T-cell (primary cell): ENCODE data around the gene SSC5D. TPM values are rescaled to one million over a fixed set of nuclear protein-coding genes. Genes with fewer than 3 reads are reported as not detected.

ENCODE experiments used
- ATAC-seq, 4 experiments: fragments of 200-7000 bp in 3 of 4; fragments of 150-1000 bp in 1 of 4; cut with Tn5 transposase; replicated peaks in 1 of 4; 1 replicate in 3 of 4; 2 replicates in 1 of 4; pipeline ENCODE4 v1.10.0; 2021; ENCODE audit warnings: moderate library complexity in 3 of 4, mild to moderate bottlenecking in 2 of 4, moderate number of reproducible peaks in 1 of 4
- CTCF ChIA-PET, 2 donors: fragments of 300-600 bp; sonication (Branson Sonifier 250); formaldehyde crosslinking; loops; one replicate each; lab custom pipeline; 2022; ENCODE audit warnings: antibody characterized with exemption in 2 of 2; lab: Charles Lee
- POLR2A ChIA-PET, 2 donors: fragments of 300-600 bp; sonication (Branson Sonifier 250); formaldehyde crosslinking; loops; one replicate each; lab custom pipeline; 2022; ENCODE audit warnings: antibody characterized with exemption in 2 of 2; lab: Charles Lee
- DNase-seq, 35 experiments: peaks; one replicate each; pipeline versions ENCODE4 v3.0.0 to v3.0.0-alpha.2; 2013 to 2023
- H3K27ac ChIP-seq: one replicate; pipeline ENCODE4 v1.5.1; 2013; ENCODE audit warnings: low read length
- H3K27me3 ChIP-seq, 2 experiments: replicated peaks in 1 of 2; 1 replicate in 1 of 2; 2 replicates in 1 of 2; pipeline versions ENCODE4 v1.6.1 to v1.7.0; 2013; ENCODE audit warnings: low read length in 1 of 2, mixed read lengths in 1 of 2; ENCODE audit not compliant: control insufficient read depth in 2 of 2, insufficient read depth in 2 of 2; ENCODE audit errors: extremely low read depth in 1 of 2
- H3K36me3 ChIP-seq, 2 donors: 1 replicate in 1 of 2; 2 replicates in 1 of 2; pipeline versions ENCODE4 v1.6.1 to v1.7.0; 2013; ENCODE audit warnings: low read length in 1 of 2; ENCODE audit not compliant: control insufficient read depth in 2 of 2, insufficient read depth in 1 of 2; ENCODE audit errors: extremely low read depth in 1 of 2
- H3K4me1 ChIP-seq, 2 experiments: 1 replicate in 1 of 2; 2 replicates in 1 of 2; pipeline versions ENCODE4 v1.6.1 to v1.7.0; 2013; ENCODE audit warnings: low read length in 2 of 2, mixed read lengths in 1 of 2; ENCODE audit not compliant: insufficient read depth in 2 of 2, control insufficient read depth in 1 of 2; ENCODE audit errors: extremely low read depth in 1 of 2
- H3K4me3 ChIP-seq, 2 donors: 1 replicate in 1 of 2; 2 replicates in 1 of 2; pipeline versions ENCODE4 v1.5.1 to v1.7.0; 2013; ENCODE audit warnings: mild to moderate bottlenecking in 2 of 2, low read length in 1 of 2, moderate library complexity in 1 of 2; ENCODE audit not compliant: control insufficient read depth in 1 of 2; ENCODE audit errors: extremely low read depth in 1 of 2
- H3K9me3 ChIP-seq: 2 replicates; pipeline ENCODE4 v1.7.0; 2013
- H3K27ac Mint-ChIP-seq, 2 donors: one replicate each; pipeline ENCODE4 v1.8.0; 2020 to 2021; ENCODE audit warnings: mild to moderate bottlenecking in 2 of 2, mixed read lengths in 2 of 2
- H3K27me3 Mint-ChIP-seq, 2 donors: one replicate each; pipeline ENCODE4 v1.8.0; 2021 to 2022; ENCODE audit warnings: mixed read lengths in 2 of 2
- H3K36me3 Mint-ChIP-seq: one replicate; pipeline ENCODE4 v1.8.0; 2021; ENCODE audit warnings: mixed read lengths
- H3K4me1 Mint-ChIP-seq, 3 donors: one replicate each; pipeline ENCODE4 v1.8.0; 2020 to 2022; ENCODE audit warnings: mixed read lengths in 3 of 3, mild to moderate bottlenecking in 1 of 3
- H3K4me3 Mint-ChIP-seq, 3 donors: one replicate each; pipeline ENCODE4 v1.8.0; 2020 to 2022; ENCODE audit warnings: mild to moderate bottlenecking in 3 of 3, mixed read lengths in 3 of 3, moderate library complexity in 3 of 3
- H3K9me3 Mint-ChIP-seq, 3 donors: one replicate each; pipeline ENCODE4 v1.8.0; 2020 to 2022; ENCODE audit warnings: mixed read lengths in 3 of 3
- WGBS: methylation state at CpG from one replicate; pipeline ENCODE4 v1.1.5; 2013; ENCODE audit warnings: missing lambda C conversion rate; ENCODE audit not compliant: insufficient coverage; 5-methylcytosine and 5-hydroxymethylcytosine counted together
- total RNA-seq, 35 experiments: library from RNA in 6 of 35; stranded (reverse) in 6 of 35; fragments of 120-200 nt in 1 of 35; gene quantifications; one replicate each; pipeline versions ENCODE4 v1.2.1 to v1.2.4 and lab custom pipeline; 2013 to 2026

Gene SSC5D
- total RNA-seq, 5 donors from 2014 or later (not counting 1 experiment from before 2014, with no cell fraction given) = 0.38 to 1.3 (median 0.66) TPM

GRCh38 chr19:55461974-55462626 lies 26.1 kb upstream of the SSC5D start:
- Mint-ChIP-seq H3K27ac (peak overlapping the region; percentile 77 to 93), H3K4me1 (peaks cover 20 to 30% (median 25%) of the 10 kb centered on the region in 3 donors), H3K36me3 (no peaks in the 10 kb centered on the region), H3K27me3 (no peaks in the 10 kb centered on the region), H3K9me3 (no peaks in the 10 kb centered on the region), H3K4me3 (peak overlapping the region; percentile 85 to 88 (median 87))
- Histone ChIP-seq H3K27me3 (peaks cover 0 to 4% of the 10 kb centered on the region in 2 experiments), H3K4me3 (peak overlapping the region; percentile 84 to 94), H3K36me3 (no peaks in the 10 kb centered on the region), H3K27ac (peak overlapping the region; percentile 70), H3K4me1 (peaks cover 0 to 19% of the 10 kb centered on the region in 2 experiments), H3K9me3 (no peaks in the 10 kb centered on the region)
- POLR2A ChIA-PET = interaction anchor here (0.6 to 1.0 kb wide), 8 partner anchors 15 to 174 kb away, joined by 3 to 7 read pairs (median 3); partner anchors contain the start of genes FIZ1 (in 1 of the 2), KMT5C (in 1 of the 2) and ZNF784 (in 1 of the 2)
- WGBS = 13% methylated on average over 22 of the region's 27 CpGs
- CTCF ChIA-PET = interaction anchor here in 1 of 2 donors (0.6 to 1.1 kb wide), 9 partner anchors 15 to 208 kb away, joined by 3 to 14 read pairs (median 4); partner anchors contain the start of genes FIZ1, KMT5C, ZNF628 and ZNF784
- ATAC-seq (no peak), DNase-seq (peak in 1 of 35 experiments; percentile 35)

- Histone ChIP-seq H3K4me3 (no peak overlapping the region), H3K4me1 (peaks cover 0 to 19% of the 10 kb centered on the region in 2 experiments), H3K27ac (no peak overlapping the region), H3K27me3 (peaks cover 0 to 4% of the 10 kb centered on the region in 2 experiments), H3K36me3 (no peaks in the 10 kb centered on the region), H3K9me3 (no peaks in the 10 kb centered on the region)
- Mint-ChIP-seq H3K27me3 (no peaks in the 10 kb centered on the region), H3K36me3 (no peaks in the 10 kb centered on the region), H3K9me3 (no peaks in the 10 kb centered on the region), H3K27ac (peak overlapping the region in 1 of 2 donors; percentile 93), H3K4me3 (peak overlapping the region; percentile 85 to 88 (median 87)), H3K4me1 (peaks cover 20 to 30% (median 27%) of the 10 kb centered on the region in 3 donors)
- WGBS = 100% methylated on average over 2 of the region's 11 CpGs
- no peak for DNase-seq
- POLR2A ChIA-PET = interaction anchor here in 1 of 2 donors (0.7 kb wide), 1 partner anchor 17 kb away, joined by 3 read pairs; no protein-coding TSS in a partner anchor
- CTCF ChIA-PET = no interaction called here
- ATAC-seq = no peak
These were observed 25.5 kb upstream of the SSC5D start for GRCh38 chr19:55462722-55463121.

- H3K4me1 ChIP-seq = peaks cover 0 to 23% of the 10 kb centered on the region in 2 experiments
- Mint-ChIP-seq H3K36me3 (no peaks in the 10 kb centered on the region), H3K4me3 (no peak overlapping the region), H3K27me3 (no peaks in the 10 kb centered on the region), H3K9me3 (no peaks in the 10 kb centered on the region), H3K27ac (no peak overlapping the region), H3K4me1 (peaks cover 23 to 30% (median 29%) of the 10 kb centered on the region in 3 donors)
- DNase-seq (no peak), ATAC-seq (no peak)
- WGBS = 83% methylated on average over 15 of the region's 15 CpGs
- CTCF ChIA-PET = no interaction called here
- POLR2A ChIA-PET = no interaction called here
- H3K36me3 ChIP-seq = no peaks in the 10 kb centered on the region
- H3K27me3 ChIP-seq = peaks cover 0 to 8% of the 10 kb centered on the region in 2 experiments
- no peak overlapping the region for H3K4me3 ChIP-seq
- no peaks in the 10 kb centered on the region for H3K9me3 ChIP-seq
- no peak overlapping the region for H3K27ac ChIP-seq
These were observed 24.6 kb upstream of the SSC5D start for GRCh38 chr19:55463583-55464031.

GRCh38 chr19:55464039-55464661 lies 24.1 kb upstream of the SSC5D start:
- H3K27ac ChIP-seq = no peak overlapping the region
- DNase-seq = no peak
- no peaks in the 10 kb centered on the region for H3K36me3 ChIP-seq
- Mint-ChIP-seq H3K9me3 (no peaks in the 10 kb centered on the region), H3K36me3 (no peaks in the 10 kb centered on the region), H3K4me1 (peaks cover 23 to 30% (median 29%) of the 10 kb centered on the region in 3 donors), H3K27me3 (no peaks in the 10 kb centered on the region), H3K27ac (no peak overlapping the region), H3K4me3 (no peak overlapping the region)
- H3K4me1 ChIP-seq = peaks cover 0 to 23% of the 10 kb centered on the region in 2 experiments
- no peak overlapping the region for H3K4me3 ChIP-seq
- peaks cover 0 to 8% of the 10 kb centered on the region in 2 experiments for H3K27me3 ChIP-seq
- CTCF ChIA-PET = no interaction called here
- H3K9me3 ChIP-seq = no peaks in the 10 kb centered on the region
- ATAC-seq = no peak
- POLR2A ChIA-PET = no interaction called here
- 77% methylated on average over 16 of the region's 23 CpGs for WGBS

- ChIA-PET CTCF (no interaction called here), POLR2A (no interaction called here)
- Histone ChIP-seq H3K4me3 (no peak within 1 kb of the TSS), H3K9me3 (no peaks in the 10 kb centered on the region), H3K36me3 (no peaks in the 10 kb centered on the region), H3K4me1 (peaks cover 0 to 23% of the 10 kb centered on the region in 2 experiments), H3K27me3 (peaks cover 0 to 8% of the 10 kb centered on the region in 2 experiments), H3K27ac (no peak within 1 kb of the TSS)
- no peak for ATAC-seq
- H3K4me3 Mint-ChIP-seq = no peak within 1 kb of the TSS
- H3K9me3 Mint-ChIP-seq = no peaks in the 10 kb centered on the region
- H3K4me1 Mint-ChIP-seq = peaks cover 23 to 30% (median 29%) of the 10 kb centered on the region in 3 donors
- H3K36me3 Mint-ChIP-seq = no peaks in the 10 kb centered on the region
- H3K27ac Mint-ChIP-seq = no peak within 1 kb of the TSS
- no peaks in the 10 kb centered on the region for H3K27me3 Mint-ChIP-seq
- no peak for DNase-seq
- 77% methylated on average over 6 of the region's 14 CpGs for WGBS
These were observed 23.6 kb upstream of the SSC5D start, which contains the start of gene C19orf85 for GRCh38 chr19:55464662-55465054. C19orf85 (minus strand) TSS chr19:55464751; CDS start chr19:55464554, 197 bp downstream.
